ENCODE data around the gene TRPM3.

Gene TRPM3

DNA sequence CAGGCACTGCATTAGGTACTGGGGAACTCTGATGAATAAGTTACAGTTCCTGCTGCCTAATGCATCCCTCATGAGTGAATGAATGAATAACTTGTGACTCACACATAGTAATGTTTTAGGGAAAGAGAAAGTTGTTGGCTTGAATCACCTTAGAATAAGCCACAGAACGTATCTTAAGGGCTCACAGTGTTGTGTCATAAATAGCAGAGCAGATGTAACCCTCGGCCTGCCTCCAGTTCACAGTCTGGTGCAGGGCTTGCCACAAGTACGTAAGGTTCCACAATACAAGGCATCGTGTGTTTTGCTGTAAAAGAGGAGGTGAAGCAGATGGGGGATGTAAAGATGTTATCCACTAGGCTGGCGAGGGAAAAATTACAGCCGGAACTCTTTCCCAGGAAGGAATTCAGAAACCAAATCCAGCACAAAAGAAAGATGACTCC is 218.7 kb downstream of the TRPM3 start:
- Histone ChIP-seq H4K20me1 (ENCODE audit: insufficient read depth) (no peaks in the 10 kb centered on the region), H2AFZ (ENCODE audit: low read depth) (no peak overlapping the region), H3K4me2 (no peak overlapping the region), H3K4me3 (IDR thresholded peaks at IDR 0.05; ENCODE audit: insufficient read depth, low read depth, low read length) (no peak overlapping the region), H3K27ac (no peak overlapping the region), H3K36me3 (ENCODE audit: insufficient read depth) (no peaks in the 10 kb centered on the region), H3K4me1 (ENCODE audit: low read depth, poor library complexity, severe bottlenecking) (no peaks in the 10 kb centered on the region), H3K9ac (no peak overlapping the region), H3K79me2 (ENCODE audit: insufficient read depth, low read depth) (no peaks in the 10 kb centered on the region), H3K27me3 (ENCODE audit: insufficient read depth, low read depth) (no peaks in the 10 kb centered on the region)
- TF ChIP-seq, protein P1, sequence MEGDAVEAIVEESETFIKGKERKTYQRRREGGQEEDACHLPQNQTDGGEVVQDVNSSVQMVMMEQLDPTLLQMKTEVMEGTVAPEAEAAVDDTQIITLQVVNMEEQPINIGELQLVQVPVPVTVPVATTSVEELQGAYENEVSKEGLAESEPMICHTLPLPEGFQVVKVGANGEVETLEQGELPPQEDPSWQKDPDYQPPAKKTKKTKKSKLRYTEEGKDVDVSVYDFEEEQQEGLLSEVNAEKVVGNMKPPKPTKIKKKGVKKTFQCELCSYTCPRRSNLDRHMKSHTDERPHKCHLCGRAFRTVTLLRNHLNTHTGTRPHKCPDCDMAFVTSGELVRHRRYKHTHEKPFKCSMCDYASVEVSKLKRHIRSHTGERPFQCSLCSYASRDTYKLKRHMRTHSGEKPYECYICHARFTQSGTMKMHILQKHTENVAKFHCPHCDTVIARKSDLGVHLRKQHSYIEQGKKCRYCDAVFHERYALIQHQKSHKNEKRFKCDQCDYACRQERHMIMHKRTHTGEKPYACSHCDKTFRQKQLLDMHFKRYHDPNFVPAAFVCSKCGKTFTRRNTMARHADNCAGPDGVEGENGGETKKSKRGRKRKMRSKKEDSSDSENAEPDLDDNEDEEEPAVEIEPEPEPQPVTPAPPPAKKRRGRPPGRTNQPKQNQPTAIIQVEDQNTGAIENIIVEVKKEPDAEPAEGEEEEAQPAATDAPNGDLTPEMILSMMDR (conservative IDR thresholded peaks at IDR 0.05; ENCODE audit: low read depth, low read length), result no peak

DNA sequence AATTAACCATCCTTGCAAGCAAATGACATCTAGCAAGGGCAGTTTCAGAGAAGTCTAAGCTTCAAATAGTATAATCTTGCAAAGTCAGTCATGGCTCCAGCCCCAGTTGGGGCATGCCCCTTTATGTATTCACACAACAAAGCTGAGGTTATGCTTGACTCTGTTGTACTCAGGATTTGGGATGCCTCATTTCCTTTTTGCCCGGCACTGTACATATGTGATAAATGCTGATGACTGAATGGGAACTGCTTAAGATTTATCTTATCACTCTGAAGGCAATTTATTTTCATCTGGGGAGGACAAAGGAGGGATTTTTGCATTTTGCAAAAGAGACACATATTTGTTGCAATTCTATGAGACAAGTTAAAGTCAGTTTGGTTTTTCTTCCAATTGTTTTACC is 219.2 kb downstream of the TRPM3 start:
- Histone ChIP-seq H3K4me3 (IDR thresholded peaks at IDR 0.05; ENCODE audit: insufficient read depth, low read depth, low read length) (no peak overlapping the region), H3K27me3 (ENCODE audit: insufficient read depth, low read depth) (no peaks in the 10 kb centered on the region), H4K20me1 (ENCODE audit: insufficient read depth) (no peaks in the 10 kb centered on the region), H3K36me3 (ENCODE audit: insufficient read depth) (no peaks in the 10 kb centered on the region), H2AFZ (ENCODE audit: low read depth) (no peak overlapping the region), H3K79me2 (ENCODE audit: insufficient read depth, low read depth) (no peaks in the 10 kb centered on the region), H3K9ac (no peak overlapping the region), H3K27ac (no peak overlapping the region), H3K4me2 (no peak overlapping the region), H3K4me1 (ENCODE audit: low read depth, poor library complexity, severe bottlenecking) (no peaks in the 10 kb centered on the region)
- TF ChIP-seq, protein P1 (conservative IDR thresholded peaks at IDR 0.05; ENCODE audit: low read depth, low read length), result no peak

DNA sequence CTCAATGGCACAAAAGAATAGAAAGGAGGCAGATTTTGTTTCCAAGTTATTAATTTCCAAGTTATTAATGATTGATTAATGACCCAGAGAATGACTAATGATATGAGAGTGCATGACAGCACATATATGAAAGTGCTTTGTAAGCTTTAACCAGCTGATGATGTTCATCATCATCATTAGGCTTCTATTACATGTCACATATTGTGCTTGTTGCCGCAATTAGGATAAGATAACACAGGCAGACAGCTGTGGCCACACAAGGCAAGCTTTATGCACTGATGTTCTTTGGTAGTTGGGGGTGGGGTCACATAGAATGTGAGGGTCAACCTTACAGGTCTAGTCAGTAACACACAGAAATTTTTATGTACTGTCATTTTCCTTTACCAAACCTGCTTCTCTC is 219.7 kb downstream of the TRPM3 start:
- H4K20me1 ChIP-seq (ENCODE audit: insufficient read depth), result no peaks in the 10 kb centered on the region
- no peaks in the 10 kb centered on the region for H3K79me2 ChIP-seq (ENCODE audit: insufficient read depth, low read depth)
- no peaks in the 10 kb centered on the region for H3K36me3 ChIP-seq (ENCODE audit: insufficient read depth)
- no peak overlapping the region for H2AFZ ChIP-seq (ENCODE audit: low read depth)
- H3K4me2 ChIP-seq, result no peak overlapping the region
- no peak overlapping the region for H3K9ac ChIP-seq
- no peaks in the 10 kb centered on the region for H3K27me3 ChIP-seq (ENCODE audit: insufficient read depth, low read depth)
- no peak overlapping the region for H3K4me3 ChIP-seq (IDR thresholded peaks at IDR 0.05; ENCODE audit: insufficient read depth, low read depth, low read length)
- no peak overlapping the region for H3K27ac ChIP-seq
- no peaks in the 10 kb centered on the region for H3K4me1 ChIP-seq (ENCODE audit: low read depth, poor library complexity, severe bottlenecking)
- TF ChIP-seq, protein P1 (conservative IDR thresholded peaks at IDR 0.05; ENCODE audit: low read depth, low read length), result no peak

DNA sequence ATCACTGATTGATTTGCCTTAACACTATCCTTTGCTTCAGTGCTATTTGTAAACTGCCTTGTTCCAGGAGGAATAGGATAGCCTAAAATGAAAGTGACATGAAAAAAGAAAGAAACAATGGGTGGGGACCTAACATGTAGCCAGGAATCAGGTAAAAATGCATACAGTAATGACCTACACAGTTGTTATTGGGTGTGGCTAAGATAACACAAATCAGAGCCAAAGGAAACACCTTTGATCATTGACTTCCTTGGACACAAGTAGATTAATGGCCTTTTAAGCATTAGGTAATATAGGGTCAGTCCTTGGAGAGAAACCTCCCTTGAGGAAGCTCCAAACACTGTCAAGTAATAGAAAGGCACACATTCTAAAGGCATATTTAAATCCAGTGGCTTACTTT is 220.4 kb downstream of the TRPM3 start:
- Histone ChIP-seq H3K4me1 (ENCODE audit: low read depth, poor library complexity, severe bottlenecking) (no peaks in the 10 kb centered on the region), H3K36me3 (ENCODE audit: insufficient read depth) (no peaks in the 10 kb centered on the region), H3K9ac (no peak overlapping the region), H3K27me3 (ENCODE audit: insufficient read depth, low read depth) (no peaks in the 10 kb centered on the region), H3K4me3 (IDR thresholded peaks at IDR 0.05; ENCODE audit: insufficient read depth, low read depth, low read length) (no peak overlapping the region), H3K79me2 (ENCODE audit: insufficient read depth, low read depth) (no peaks in the 10 kb centered on the region), H3K4me2 (no peak overlapping the region), H3K27ac (no peak overlapping the region), H4K20me1 (ENCODE audit: insufficient read depth) (no peaks in the 10 kb centered on the region), H2AFZ (ENCODE audit: low read depth) (no peak overlapping the region)
- TF ChIP-seq, protein P1 (conservative IDR thresholded peaks at IDR 0.05; ENCODE audit: low read depth, low read length), result no peak

Data from KMS-11 (cell line).